Hematopoietic multipotent progenitor cell treated with erythropoietin and hydrocortisone succinate and interleukin-3 and kit ligand, for 6 days (in vitro differentiated cells): ENCODE measurements around the gene RPL39.
"Not testable (repeated sequence)": the region's sequence is repeated elsewhere in the genome, so short reads cannot be mapped to it uniquely, and the experiment has no call there.

Experiments
- DNase-seq: peaks from one replicate; pipeline ENCODE4 v3.0.0-alpha.2; 2015

RPL39 gene

GRCh38 chrX:119762718-119763117 lies 28.7 kb downstream of the RPL39 start:
- DNase-seq: no peak

DNA sequence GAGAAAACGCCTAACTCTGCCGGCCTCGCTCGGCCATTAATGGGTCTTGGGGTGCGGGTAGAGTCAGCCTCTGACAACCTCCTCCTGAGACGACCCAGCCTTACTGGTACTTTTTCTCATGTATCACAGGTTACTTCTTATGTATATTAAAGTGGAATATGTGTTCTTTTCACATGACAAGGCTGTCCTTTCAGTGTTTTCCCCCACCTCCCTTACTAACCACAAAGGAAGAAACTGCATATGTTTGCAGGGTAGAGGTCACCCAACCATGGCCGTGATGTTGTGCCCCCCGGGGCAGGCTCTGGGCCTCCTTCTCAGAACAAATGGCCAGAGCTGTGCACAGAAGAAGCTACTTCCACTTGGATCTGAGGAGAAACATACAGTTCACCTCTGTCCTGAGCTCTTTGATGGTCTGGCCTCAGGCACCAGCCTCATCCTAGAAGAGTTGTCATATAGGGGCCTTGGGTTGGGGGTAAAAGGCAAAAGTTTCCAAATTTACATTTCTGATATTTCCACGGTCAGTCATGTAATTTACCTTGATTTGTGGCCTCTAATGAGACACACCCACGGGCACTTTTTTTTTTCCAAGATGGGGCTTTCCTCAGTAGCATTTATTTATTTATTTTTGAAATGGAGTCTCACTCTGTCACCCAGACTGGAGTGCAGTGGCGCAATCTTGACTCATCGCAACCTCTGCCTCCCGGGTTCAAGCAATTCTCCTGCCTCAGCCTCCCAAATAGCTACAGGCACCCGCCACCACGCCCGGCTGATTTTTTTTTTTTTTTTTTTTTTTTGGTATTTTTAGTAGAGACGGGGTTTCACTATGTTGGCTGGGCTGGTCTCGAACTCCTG lies 31.2 kb downstream of the RPL39 start:
- DNase-seq: no peak

- DNase-seq: no peak
Observed at GRCh38 chrX:119759248-119759766, 32.1 kb downstream of the RPL39 start.

DNA sequence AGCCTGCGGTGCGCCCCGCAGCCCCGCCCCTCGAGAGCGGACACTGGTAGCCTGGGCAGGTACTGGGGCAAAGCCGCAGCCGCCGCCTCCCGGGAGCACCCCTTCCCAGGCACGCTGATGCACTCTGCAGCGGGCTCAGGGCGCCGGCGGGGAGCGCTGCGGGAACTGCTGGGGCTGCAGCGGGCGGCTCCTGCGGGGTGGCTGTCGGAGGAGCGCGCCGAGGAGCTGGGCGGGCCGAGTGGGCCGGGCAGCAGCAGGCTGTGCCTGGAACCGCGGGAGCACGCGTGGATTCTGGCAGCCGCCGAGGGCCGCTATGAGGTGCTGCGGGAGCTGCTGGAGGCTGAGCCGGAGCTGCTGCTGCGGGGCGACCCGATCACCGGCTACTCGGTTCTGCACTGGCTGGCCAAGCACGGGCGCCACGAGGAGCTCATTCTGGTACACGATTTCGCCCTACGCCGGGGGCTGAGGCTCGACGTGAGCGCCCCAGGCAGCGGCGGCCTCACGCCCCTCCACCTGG lies 32.6 kb downstream of the RPL39 start:
- DNase-seq: peak; percentile 31

DNA sequence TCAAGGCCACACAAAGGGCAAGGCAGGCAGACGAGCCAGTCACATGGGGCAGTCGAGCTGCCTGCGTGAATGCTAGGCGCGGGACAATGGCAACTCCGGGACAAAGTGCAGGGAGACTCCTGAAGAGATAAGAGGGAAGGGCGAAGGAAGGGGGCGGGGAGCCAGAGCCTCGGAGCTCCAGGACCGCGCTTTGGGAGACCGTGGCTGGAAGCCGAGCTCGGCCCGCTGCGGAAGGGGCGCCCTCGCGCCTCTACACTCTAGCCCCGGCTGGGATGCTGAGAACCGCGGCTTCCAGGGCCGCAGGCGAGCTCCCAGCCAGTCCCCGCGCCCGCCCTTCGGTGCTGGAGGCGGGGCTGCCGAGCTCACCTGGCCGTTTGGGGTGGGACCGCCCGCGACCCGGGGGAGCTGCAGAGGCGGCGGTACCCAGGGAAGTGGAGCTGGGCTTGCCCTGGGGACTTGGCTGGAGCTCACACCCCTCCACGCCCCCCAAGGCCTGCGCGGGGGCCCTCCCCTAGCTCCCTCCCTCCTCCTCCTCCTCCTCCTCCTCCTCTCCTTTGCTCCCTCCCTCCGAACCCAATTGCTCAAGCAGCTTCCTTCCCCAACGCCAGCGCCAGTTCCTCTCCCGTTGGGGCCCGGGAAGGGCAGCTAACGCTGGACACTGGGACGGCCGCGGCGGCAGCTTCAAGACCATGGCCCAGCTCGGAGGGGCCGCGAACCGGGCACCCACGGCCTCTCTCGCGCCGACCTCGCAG lies 33.3 kb downstream of the RPL39 start, which contains the start of gene SOWAHD:
Gene SOWAHD, plus strand, starts transcription at position 610 of the 752 bp plus-strand sequence. Its CDS starts 80 bp downstream, at position 690.
- peak; percentile 13 for DNase-seq

- DNase-seq: no peak
Observed at GRCh38 chrX:119757646-119757978, 33.8 kb downstream of the RPL39 start.

DNA sequence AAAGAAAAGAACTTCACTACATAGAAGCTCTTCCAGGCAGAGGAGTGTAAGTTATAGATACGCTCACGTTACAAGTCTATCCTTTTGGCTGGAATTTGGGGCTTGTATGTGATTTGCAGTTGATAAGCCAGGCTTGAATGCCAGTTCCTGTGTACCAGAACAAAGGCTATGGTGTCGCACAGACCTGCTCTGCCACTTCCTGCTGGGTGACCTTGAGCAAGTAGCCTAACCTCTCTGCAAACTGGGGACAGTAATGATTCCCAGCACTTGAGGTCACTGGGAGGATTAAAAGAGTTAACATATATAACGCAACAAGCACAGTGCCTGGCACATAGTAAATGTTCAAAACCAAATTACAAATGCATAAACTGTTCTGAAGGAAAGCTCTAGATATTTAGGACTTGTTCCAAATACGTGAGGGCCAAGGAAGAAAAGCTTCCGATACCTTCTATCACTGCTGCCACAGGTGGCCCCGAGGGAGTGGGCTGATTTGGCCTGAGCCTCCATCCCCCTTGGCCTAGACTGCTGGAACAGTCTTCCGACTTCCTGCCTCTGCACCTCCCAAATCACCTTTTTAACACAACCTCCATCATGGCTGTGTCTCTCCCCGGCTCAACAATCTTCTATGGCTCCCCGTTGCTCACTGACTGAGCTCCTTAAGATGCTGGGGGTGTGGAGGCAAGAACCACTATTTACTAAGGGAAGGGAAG lies 34.3 kb downstream of the RPL39 start:
- DNase-seq: no peak

- peak; percentile 49 for DNase-seq
Observed at GRCh38 chrX:119755981-119756533, 35.4 kb downstream of the RPL39 start.

DNA sequence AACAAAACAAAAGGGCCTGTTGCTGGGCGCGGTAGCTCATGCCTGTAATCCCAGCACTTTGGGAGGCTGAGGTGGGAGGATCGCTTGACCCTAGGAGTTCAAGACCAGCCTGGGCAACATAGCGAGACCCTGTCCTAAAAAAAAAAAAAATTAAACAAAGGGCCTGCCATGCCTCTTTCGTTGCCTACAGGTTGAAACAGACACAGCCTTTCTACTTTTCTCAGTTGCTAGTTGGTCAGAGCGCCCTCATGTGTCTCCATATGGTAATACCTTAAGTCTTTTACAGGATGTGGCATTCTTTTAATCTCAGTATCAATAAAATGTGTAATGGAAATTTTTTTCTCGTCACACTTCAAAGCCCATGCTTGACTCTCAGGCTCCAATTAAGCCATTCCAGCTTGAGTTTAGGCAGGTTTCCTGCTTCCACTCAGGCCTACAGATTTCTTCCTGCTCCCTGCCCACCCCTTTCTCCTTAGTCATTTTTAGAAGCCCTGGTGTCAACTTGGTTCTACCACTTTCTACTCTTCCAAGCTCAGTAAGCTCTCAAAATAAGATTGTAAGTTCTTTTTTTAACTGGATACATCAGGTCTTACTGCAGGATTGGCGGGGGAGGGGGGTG lies 37.7 kb downstream of the RPL39 start:
- DNase-seq: peak; percentile 80

- DNase-seq: no peak
Observed at GRCh38 chrX:119753001-119753400, 38.4 kb downstream of the RPL39 start.

GRCh38 chrX:119750751-119751150 lies 40.7 kb downstream of the RPL39 start:
- not testable (repeated sequence) for DNase-seq

DNA sequence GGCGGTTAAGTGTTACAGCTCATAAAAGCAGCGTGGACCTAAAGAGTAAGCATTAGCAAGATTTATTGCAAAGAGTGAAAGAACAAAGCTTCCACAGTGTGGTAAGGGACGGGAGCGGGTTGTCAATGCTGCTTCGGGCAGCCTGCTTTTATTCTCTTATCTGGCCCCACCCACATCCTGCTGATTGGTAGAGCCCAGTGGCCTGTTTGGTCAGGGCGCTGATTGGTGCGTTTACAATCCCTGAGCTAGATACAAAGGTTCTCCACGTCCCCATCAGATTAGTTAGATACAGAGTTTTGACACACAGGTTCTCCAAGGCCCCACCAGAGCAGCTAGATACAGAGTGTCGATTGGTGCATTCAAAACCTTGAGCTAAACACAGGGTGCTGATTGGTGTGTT lies 41.3 kb downstream of the RPL39 start:
- not testable (repeated sequence) for DNase-seq

- peak; percentile 11 for DNase-seq
Observed at GRCh38 chrX:119745283-119745848, 46.1 kb downstream of the RPL39 start.

GRCh38 chrX:119738742-119739141 lies 52.7 kb downstream of the RPL39 start:
- DNase-seq: no peak
